IPS-18c (cell line): ENCODE data around the gene IST1.

Experiments
- H3K4me3 ChIP-seq: 2 replicates; pipeline ENCODE4 v1.7.0; 2013; ENCODE audit warnings: low read depth, mild to moderate bottlenecking, low read length, moderate library complexity; ENCODE audit not compliant: insufficient read depth
- H3K9me3 ChIP-seq: one replicate; pipeline ENCODE4 v1.6.1; 2013; ENCODE audit warnings: mild to moderate bottlenecking, low read length, moderate library complexity; ENCODE audit not compliant: control insufficient read depth, insufficient read depth

Gene IST1

GRCh38 chr16:71931599-71931998 lies 36.3 kb downstream of the IST1 start:
- H3K9me3 ChIP-seq = no peaks in the 10 kb centered on the region
- H3K4me3 ChIP-seq = no peak overlapping the region

DNA sequence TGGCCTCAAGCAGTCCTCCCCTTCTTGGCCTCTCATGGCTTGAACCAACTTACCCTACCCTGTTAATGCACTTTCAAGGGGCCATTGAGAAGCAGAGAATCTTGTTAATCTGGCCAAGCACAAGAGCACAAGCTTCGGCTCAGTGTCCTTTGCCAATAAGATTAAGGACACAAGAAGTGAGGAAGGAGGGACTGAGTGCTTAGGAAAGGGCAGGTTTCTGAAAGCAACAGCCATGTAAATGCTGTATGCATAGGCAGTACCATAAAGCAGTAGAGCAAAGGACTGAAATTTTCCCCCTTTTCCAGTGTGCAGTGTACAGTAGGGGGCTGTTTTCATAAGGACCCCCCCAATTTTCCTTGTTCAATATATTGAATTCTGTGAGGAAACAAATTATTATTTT lies 37.7 kb downstream of the IST1 start:
- Histone ChIP-seq H3K9me3 (no peaks in the 10 kb centered on the region), H3K4me3 (no peak overlapping the region)

GRCh38 chr16:71933913-71934695 lies 38.8 kb downstream of the IST1 start:
- Histone ChIP-seq H3K9me3 (no peaks in the 10 kb centered on the region), H3K4me3 (no peak overlapping the region)

- Histone ChIP-seq H3K4me3 (no peak overlapping the region), H3K9me3 (no peaks in the 10 kb centered on the region)
Observed at GRCh38 chr16:71937868-71938510, 42.7 kb downstream of the IST1 start.

GRCh38 chr16:71943887-71944286 lies 48.6 kb downstream of the IST1 start:
- H3K9me3 ChIP-seq = no peaks in the 10 kb centered on the region
- H3K4me3 ChIP-seq = no peak overlapping the region

DNA sequence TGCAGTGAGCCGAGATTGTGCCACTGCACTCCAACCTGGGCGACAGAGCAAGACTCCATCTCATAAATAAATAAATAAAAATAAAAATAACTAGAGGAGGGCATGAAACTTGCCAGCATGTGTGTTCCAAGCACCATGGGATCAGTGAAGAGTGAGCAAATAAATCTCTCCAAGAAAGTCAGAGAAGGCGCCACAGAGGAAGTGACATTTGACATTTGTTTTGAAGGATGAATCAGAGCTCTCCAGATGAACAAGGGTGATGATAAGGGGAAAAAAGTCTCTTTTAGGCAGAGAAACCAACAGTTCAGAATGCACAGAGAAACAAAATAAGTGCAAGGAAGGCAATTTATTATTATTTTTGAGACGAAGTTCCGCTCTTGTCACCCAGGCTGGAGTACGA lies 50.3 kb downstream of the IST1 start:
- Histone ChIP-seq H3K4me3 (no peak overlapping the region), H3K9me3 (no peaks in the 10 kb centered on the region)

- H3K9me3 ChIP-seq = no peaks in the 10 kb centered on the region
- no peak overlapping the region for H3K4me3 ChIP-seq
Observed at GRCh38 chr16:71952825-71953224, 57.5 kb downstream of the IST1 start.

GRCh38 chr16:71954180-71954579 lies 58.8 kb downstream of the IST1 start:
- Histone ChIP-seq H3K4me3 (no peak overlapping the region), H3K9me3 (no peaks in the 10 kb centered on the region)

DNA sequence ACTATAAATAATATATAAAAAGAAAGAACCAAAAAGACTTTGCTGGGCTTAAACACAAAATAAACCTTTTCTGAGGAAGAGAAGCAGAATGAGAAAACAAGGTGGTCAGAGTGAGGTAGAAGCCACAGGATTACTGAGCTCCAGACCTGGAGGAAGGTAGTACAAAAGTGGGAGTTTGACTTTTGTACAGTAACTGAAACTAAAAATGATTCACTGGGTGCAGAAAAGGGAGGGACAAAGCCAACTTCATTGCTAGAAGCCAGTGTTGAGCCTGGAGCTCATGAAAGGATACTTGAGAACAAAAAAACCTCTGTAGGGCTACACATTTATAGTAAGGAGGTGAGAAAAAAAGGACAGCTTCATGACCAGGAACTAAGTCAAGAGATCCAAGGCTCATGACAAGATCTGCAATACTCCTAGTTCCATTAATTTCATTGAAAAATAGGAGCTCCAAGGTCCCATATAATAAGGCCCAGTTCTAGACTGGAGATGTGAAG lies 59.4 kb downstream of the IST1 start:
- Histone ChIP-seq H3K4me3 (no peak overlapping the region), H3K9me3 (no peaks in the 10 kb centered on the region)

GRCh38 chr16:71956486-71956885 lies 61.2 kb downstream of the IST1 start:
- Histone ChIP-seq H3K4me3 (no peak overlapping the region), H3K9me3 (no peaks in the 10 kb centered on the region)

GRCh38 chr16:71961066-71962039 lies 66.0 kb downstream of the IST1 start:
- H3K4me3 ChIP-seq = no peak overlapping the region
- H3K9me3 ChIP-seq = no peaks in the 10 kb centered on the region

DNA sequence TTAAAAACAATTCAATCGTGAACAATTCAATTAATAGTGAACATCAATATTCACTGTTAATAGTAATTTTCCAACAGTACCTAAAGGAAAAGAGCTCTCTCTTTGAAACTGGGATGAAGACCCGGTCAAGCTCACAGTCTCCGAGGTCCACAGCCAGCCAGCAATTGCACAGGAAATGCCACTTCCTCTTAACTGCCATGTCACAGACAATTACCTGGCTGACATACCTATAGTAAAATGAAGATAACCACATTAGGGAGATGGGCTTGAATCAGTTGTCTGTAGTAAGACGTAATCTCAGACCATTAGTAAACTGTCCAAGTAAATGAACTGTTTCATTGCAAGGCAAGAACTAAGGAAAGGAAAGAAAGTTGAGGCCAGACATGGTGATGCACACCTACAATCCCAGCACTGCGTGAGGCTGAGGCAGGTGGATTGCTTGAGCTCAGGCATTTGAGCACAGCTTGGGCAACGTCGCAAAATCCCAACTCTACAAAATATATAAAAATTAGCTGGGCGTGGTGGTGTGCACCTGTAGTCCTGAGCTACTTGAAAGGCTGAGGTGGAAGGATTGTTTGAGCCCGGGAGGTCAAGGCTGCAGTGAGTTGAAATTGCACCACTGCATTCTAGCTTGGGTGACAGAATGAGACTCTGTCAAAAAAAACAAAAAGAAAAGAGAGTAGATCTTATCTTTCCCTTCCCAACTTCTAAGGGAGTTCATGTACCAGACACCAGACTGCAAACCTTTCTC lies 68.0 kb downstream of the IST1 start:
- Histone ChIP-seq H3K9me3 (no peaks in the 10 kb centered on the region), H3K4me3 (no peak overlapping the region)

GRCh38 chr16:71965223-71965622 lies 69.9 kb downstream of the IST1 start:
- no peaks in the 10 kb centered on the region for H3K9me3 ChIP-seq
- H3K4me3 ChIP-seq = no peak overlapping the region

- Histone ChIP-seq H3K9me3 (no peaks in the 10 kb centered on the region), H3K4me3 (no peak overlapping the region)
Observed at GRCh38 chr16:71966932-71967331, 71.6 kb downstream of the IST1 start.

GRCh38 chr16:71969353-71969752 lies 74.0 kb downstream of the IST1 start:
- no peak overlapping the region for H3K4me3 ChIP-seq
- no peaks in the 10 kb centered on the region for H3K9me3 ChIP-seq

- H3K4me3 ChIP-seq = no peak overlapping the region
Observed at GRCh38 chr16:71971571-71971970, 76.2 kb downstream of the IST1 start.

GRCh38 chr16:71972356-71972755 lies 77.0 kb downstream of the IST1 start:
- Histone ChIP-seq H3K9me3 (no peaks in the 10 kb centered on the region), H3K4me3 (no peak overlapping the region)

More at GRCh38 chr16:71971571-71971970, 76.2 kb downstream of the IST1 start:
- no peaks in the 10 kb centered on the region for H3K9me3 ChIP-seq
